ENCODE results near the gene MCM6. TPM values are rescaled to one million over a fixed set of nuclear protein-coding genes. Genes with fewer than 3 reads are reported as not detected.
"Not testable (repeated sequence)": the region's sequence is repeated elsewhere in the genome, so short reads cannot be mapped to it uniquely, and the experiment has no call there.

Gene MCM6
- total and polyA plus RNA-seq, 4 donors = 5.0 to 17.9 (median 9.3) TPM

- WGBS, 2 donors = 65% methylated on average over 3 of the region's 3 CpGs
- Histone ChIP-seq H3K4me3 (ENCODE audit: low read length in 2 of 2) (no peak overlapping the region), H3K36me3 (ENCODE audit: control insufficient read depth in 1 of 2, insufficient read depth in 2 of 2, low read length in 1 of 2) (no peaks in the 10 kb centered on the region), H3K27ac (ENCODE audit: low read depth in 1 of 2, low read length in 2 of 2) (no peak overlapping the region), H3K4me1 (ENCODE audit: control insufficient read depth in 1 of 2, insufficient read depth in 2 of 2, low read length in 2 of 2) (no peaks in the 10 kb centered on the region), H3K27me3 (ENCODE audit: control insufficient read depth in 1 of 2, insufficient read depth in 2 of 2, low read length in 1 of 2) (no peaks in the 10 kb centered on the region), H3K9me3 (ENCODE audit: control insufficient read depth, low read length) (no peaks in the 10 kb centered on the region)
- ATAC-seq (ENCODE audit: low FRiP score) (no peak), DNase-seq (no peak)
- intact Hi-C loops (cut with DNase I) = no loop called here
Measured at GRCh38 chr2:135802350-135802749, 73.9 kb downstream of the MCM6 start.

- Histone ChIP-seq H3K9me3 (ENCODE audit: control insufficient read depth, low read length) (no peaks in the 10 kb centered on the region), H3K36me3 (ENCODE audit: control insufficient read depth in 1 of 2, insufficient read depth in 2 of 2, low read length in 1 of 2) (no peaks in the 10 kb centered on the region), H3K4me1 (ENCODE audit: control insufficient read depth in 1 of 2, insufficient read depth in 2 of 2, low read length in 2 of 2) (no peaks in the 10 kb centered on the region), H3K4me3 (ENCODE audit: low read length in 2 of 2) (no peak overlapping the region), H3K27me3 (ENCODE audit: control insufficient read depth in 1 of 2, insufficient read depth in 2 of 2, low read length in 1 of 2) (no peaks in the 10 kb centered on the region), H3K27ac (ENCODE audit: low read depth in 1 of 2, low read length in 2 of 2) (no peak overlapping the region)
- 85 to 86% methylated on average over 9 of the region's 9 CpGs for WGBS, 2 donors
- intact Hi-C loops (cut with DNase I) = no loop called here
- ATAC-seq (ENCODE audit: low FRiP score) (no peak), DNase-seq (no peak)
Measured at GRCh38 chr2:135800513-135801460, 75.5 kb downstream of the MCM6 start.

GRCh38 chr2:135799738-135800137 lies 76.5 kb downstream of the MCM6 start:
- ATAC-seq (ENCODE audit: low FRiP score) (no peak), DNase-seq (no peak)
- intact Hi-C loops (cut with DNase I) = no loop called here
- Histone ChIP-seq H3K9me3 (ENCODE audit: control insufficient read depth, low read length) (no peaks in the 10 kb centered on the region), H3K4me3 (ENCODE audit: low read length in 2 of 2) (no peak overlapping the region), H3K4me1 (ENCODE audit: control insufficient read depth in 1 of 2, insufficient read depth in 2 of 2, low read length in 2 of 2) (no peaks in the 10 kb centered on the region), H3K27ac (ENCODE audit: low read depth in 1 of 2, low read length in 2 of 2) (no peak overlapping the region), H3K27me3 (ENCODE audit: control insufficient read depth in 1 of 2, insufficient read depth in 2 of 2, low read length in 1 of 2) (no peaks in the 10 kb centered on the region), H3K36me3 (ENCODE audit: control insufficient read depth in 1 of 2, insufficient read depth in 2 of 2, low read length in 1 of 2) (no peaks in the 10 kb centered on the region)
- WGBS, 2 donors = 25 to 30% methylated on average over 2 of the region's 2 CpGs

- DNase-seq (no peak), ATAC-seq (ENCODE audit: low FRiP score) (no peak)
- 38 to 41% methylated on average over 4 of the region's 4 CpGs for WGBS, 2 donors
- Histone ChIP-seq H3K9me3 (ENCODE audit: control insufficient read depth, low read length) (no peaks in the 10 kb centered on the region), H3K36me3 (ENCODE audit: control insufficient read depth in 1 of 2, insufficient read depth in 2 of 2, low read length in 1 of 2) (no peaks in the 10 kb centered on the region), H3K27me3 (ENCODE audit: control insufficient read depth in 1 of 2, insufficient read depth in 2 of 2, low read length in 1 of 2) (no peaks in the 10 kb centered on the region), H3K27ac (ENCODE audit: low read depth in 1 of 2, low read length in 2 of 2) (no peak overlapping the region), H3K4me3 (ENCODE audit: low read length in 2 of 2) (no peak overlapping the region), H3K4me1 (ENCODE audit: control insufficient read depth in 1 of 2, insufficient read depth in 2 of 2, low read length in 2 of 2) (no peaks in the 10 kb centered on the region)
- intact Hi-C loops (cut with DNase I) = no loop called here
Measured at GRCh38 chr2:135798762-135799161, 77.5 kb downstream of the MCM6 start.

GRCh38 chr2:135798275-135798705 lies 78.0 kb downstream of the MCM6 start:
- Histone ChIP-seq H3K27ac (ENCODE audit: low read depth in 1 of 2, low read length in 2 of 2) (no peak overlapping the region), H3K27me3 (ENCODE audit: control insufficient read depth in 1 of 2, insufficient read depth in 2 of 2, low read length in 1 of 2) (no peaks in the 10 kb centered on the region), H3K4me3 (ENCODE audit: low read length in 2 of 2) (no peak overlapping the region), H3K4me1 (ENCODE audit: control insufficient read depth in 1 of 2, insufficient read depth in 2 of 2, low read length in 2 of 2) (no peaks in the 10 kb centered on the region), H3K9me3 (ENCODE audit: control insufficient read depth, low read length) (no peaks in the 10 kb centered on the region), H3K36me3 (ENCODE audit: control insufficient read depth in 1 of 2, insufficient read depth in 2 of 2, low read length in 1 of 2) (no peaks in the 10 kb centered on the region)
- intact Hi-C loops (cut with DNase I) = no loop called here
- 66 to 70% methylated on average over 5 of the region's 5 CpGs for WGBS, 2 donors
- DNase-seq (no peak), ATAC-seq (ENCODE audit: low FRiP score) (no peak)

GRCh38 chr2:135797497-135798274 lies 78.6 kb downstream of the MCM6 start:
- H3K4me3 ChIP-seq (ENCODE audit: low read length in 2 of 2) = no peak overlapping the region
- intact Hi-C loops (cut with DNase I) = no loop called here
- DNase-seq = peak; percentile 83 to 91
- no peaks in the 10 kb centered on the region for H3K27me3 ChIP-seq (ENCODE audit: control insufficient read depth in 1 of 2, insufficient read depth in 2 of 2, low read length in 1 of 2)
- no peaks in the 10 kb centered on the region for H3K9me3 ChIP-seq (ENCODE audit: control insufficient read depth, low read length)
- H3K36me3 ChIP-seq (ENCODE audit: control insufficient read depth in 1 of 2, insufficient read depth in 2 of 2, low read length in 1 of 2) = no peaks in the 10 kb centered on the region
- ATAC-seq (ENCODE audit: low FRiP score) = peak; percentile 88
- WGBS, 2 donors = 49 to 55% methylated on average over 22 of the region's 22 CpGs
- no peak overlapping the region for H3K27ac ChIP-seq (ENCODE audit: low read depth in 1 of 2, low read length in 2 of 2)
- no peaks in the 10 kb centered on the region for H3K4me1 ChIP-seq (ENCODE audit: control insufficient read depth in 1 of 2, insufficient read depth in 2 of 2, low read length in 2 of 2)

- intact Hi-C loops (cut with DNase I) = no loop called here
- Histone ChIP-seq H3K9me3 (ENCODE audit: control insufficient read depth, low read length) (no peaks in the 10 kb centered on the region), H3K27ac (ENCODE audit: low read depth in 1 of 2, low read length in 2 of 2) (no peak overlapping the region), H3K4me3 (ENCODE audit: low read length in 2 of 2) (no peak overlapping the region), H3K36me3 (ENCODE audit: control insufficient read depth in 1 of 2, insufficient read depth in 2 of 2, low read length in 1 of 2) (no peaks in the 10 kb centered on the region), H3K27me3 (ENCODE audit: control insufficient read depth in 1 of 2, insufficient read depth in 2 of 2, low read length in 1 of 2) (no peaks in the 10 kb centered on the region), H3K4me1 (ENCODE audit: control insufficient read depth in 1 of 2, insufficient read depth in 2 of 2, low read length in 2 of 2) (no peaks in the 10 kb centered on the region)
- DNase-seq (no peak), ATAC-seq (ENCODE audit: low FRiP score) (no peak)
- WGBS, 2 donors = 96% methylated on average over 8 of the region's 8 CpGs
Measured at GRCh38 chr2:135796606-135797005, 79.6 kb downstream of the MCM6 start.

GRCh38 chr2:135795641-135796040 lies 80.6 kb downstream of the MCM6 start:
- H3K4me3 ChIP-seq (ENCODE audit: low read length in 2 of 2); H3K9me3 ChIP-seq (ENCODE audit: control insufficient read depth, low read length); H3K4me1 ChIP-seq (ENCODE audit: control insufficient read depth in 1 of 2, insufficient read depth in 2 of 2, low read length in 2 of 2); H3K27ac ChIP-seq (ENCODE audit: low read depth in 1 of 2, low read length in 2 of 2); H3K36me3 ChIP-seq (ENCODE audit: control insufficient read depth in 1 of 2, insufficient read depth in 2 of 2, low read length in 1 of 2); intact Hi-C loops (cut with DNase I); H3K27me3 ChIP-seq (ENCODE audit: control insufficient read depth in 1 of 2, insufficient read depth in 2 of 2, low read length in 1 of 2); ATAC-seq (ENCODE audit: low FRiP score); DNase-seq: not testable (repeated sequence)
- WGBS, 2 donors = 77 to 81% methylated on average over 4 of the region's 4 CpGs
